ENCODE measurements around the gene OXTR. TPM values are rescaled to one million over a fixed set of nuclear protein-coding genes. Genes with fewer than 3 reads are reported as not detected.

The OXTR gene
- total and polyA plus RNA-seq, 4 donors = 0.49 to 3.5 (median 1.9) TPM

GRCh38 chr3:8709287-8709686, 60.1 kb downstream of the OXTR start:
- H3K9ac ChIP-seq (ENCODE audit: insufficient read depth in 1 of 2, low read length in 2 of 2) = no peak overlapping the region
- no peak for ATAC-seq (ENCODE audit: insufficient read depth, low FRiP score)
- no peak for TF ChIP-seq CTCF (IDR thresholded peaks at IDR 0.05; ENCODE audit: control extremely low read depth, extremely low read depth)
- H3K27me3 ChIP-seq (ENCODE audit: control insufficient read depth in 3 of 3, insufficient read depth in 3 of 3, low read length in 2 of 3) = no peaks in the 10 kb centered on the region
- 68 to 72% methylated on average over 5 of the region's 5 CpGs for WGBS, 2 donors
- DNase-seq = no peak
- peaks cover 0 to 8% (median 0%) of the 10 kb centered on the region in 4 donors for H3K9me3 ChIP-seq (ENCODE audit: control insufficient read depth in 4 of 4, insufficient read depth in 3 of 4, low read length in 3 of 4)
- H3K27ac ChIP-seq (ENCODE audit: low read depth in 1 of 2, low read length in 1 of 2) = no peak overlapping the region
- H3K4me1 ChIP-seq (ENCODE audit: control insufficient read depth in 5 of 5, insufficient read depth in 5 of 5, low read length in 5 of 5) = peaks cover 0 to 8% (median 0%) of the 10 kb centered on the region in 5 donors
- no peak overlapping the region for H3K4me3 ChIP-seq
- no peaks in the 10 kb centered on the region for H3K36me3 ChIP-seq (ENCODE audit: control insufficient read depth in 4 of 4, insufficient read depth in 4 of 4, low read length in 4 of 4)

GRCh38 chr3:8705575-8705974, 63.8 kb downstream of the OXTR start:
- ATAC-seq (ENCODE audit: insufficient read depth, low FRiP score) = no peak
- no peak for TF ChIP-seq CTCF (IDR thresholded peaks at IDR 0.05; ENCODE audit: control extremely low read depth, extremely low read depth)
- no peak for DNase-seq
- Histone ChIP-seq H3K9ac (ENCODE audit: insufficient read depth in 1 of 2, low read length in 2 of 2) (no peak overlapping the region), H3K4me1 (ENCODE audit: control insufficient read depth in 5 of 5, insufficient read depth in 5 of 5, low read length in 5 of 5) (no peaks in the 10 kb centered on the region), H3K4me3 (no peak overlapping the region), H3K27ac (ENCODE audit: low read depth in 1 of 2, low read length in 1 of 2) (no peak overlapping the region), H3K36me3 (ENCODE audit: control insufficient read depth in 4 of 4, insufficient read depth in 4 of 4, low read length in 4 of 4) (no peaks in the 10 kb centered on the region), H3K27me3 (ENCODE audit: control insufficient read depth in 3 of 3, insufficient read depth in 3 of 3, low read length in 2 of 3) (no peaks in the 10 kb centered on the region), H3K9me3 (ENCODE audit: control insufficient read depth in 4 of 4, insufficient read depth in 3 of 4, low read length in 3 of 4) (peaks cover 0 to 9% (median 0%) of the 10 kb centered on the region in 4 donors)
- WGBS, 2 donors = 80 to 93% methylated on average over 3 of the region's 3 CpGs

- Histone ChIP-seq H3K4me3 (no peak overlapping the region), H3K9ac (ENCODE audit: insufficient read depth in 1 of 2, low read length in 2 of 2) (no peak overlapping the region), H3K4me1 (ENCODE audit: control insufficient read depth in 5 of 5, insufficient read depth in 5 of 5, low read length in 5 of 5) (no peaks in the 10 kb centered on the region), H3K27ac (ENCODE audit: low read depth in 1 of 2, low read length in 1 of 2) (no peak overlapping the region), H3K27me3 (ENCODE audit: control insufficient read depth in 3 of 3, insufficient read depth in 3 of 3, low read length in 2 of 3) (no peaks in the 10 kb centered on the region), H3K36me3 (ENCODE audit: control insufficient read depth in 4 of 4, insufficient read depth in 4 of 4, low read length in 4 of 4) (no peaks in the 10 kb centered on the region), H3K9me3 (ENCODE audit: control insufficient read depth in 4 of 4, insufficient read depth in 3 of 4, low read length in 3 of 4) (peaks cover 0 to 9% (median 1%) of the 10 kb centered on the region in 4 donors)
- WGBS, 2 donors = 37 to 48% methylated on average over 3 of the region's 3 CpGs
- TF ChIP-seq CTCF (IDR thresholded peaks at IDR 0.05; ENCODE audit: control extremely low read depth, extremely low read depth) = no peak
- ATAC-seq (ENCODE audit: insufficient read depth, low FRiP score) (no peak), DNase-seq (no peak)
Observed at GRCh38 chr3:8702560-8702959, 66.9 kb downstream of the OXTR start.

Other genes starting within 250 kb of the OXTR start
- 1 to 10 TPM in 1 of 2 donors, under 1 TPM in 1; 0.43 to 3.4 TPM for gene SSUH2, start 124.8 kb downstream of the OXTR start, total RNA-seq
- gene SSUH2, start 124.8 kb downstream of the OXTR start, polyA plus RNA-seq = under 1 TPM; 0.07 to 0.26 TPM
- not detected for gene CAV3, start 35.8 kb downstream of the OXTR start, total RNA-seq
- under 1 TPM; 0.06 to 0.18 TPM for gene CAV3, start 35.8 kb downstream of the OXTR start, polyA plus RNA-seq
- 10 to 100 TPM in 1 of 2 donors, 1 to 10 TPM in 1; 9.7 to 23.6 TPM for gene RAD18, start 193.9 kb upstream of the OXTR start, total RNA-seq
- 1 to 10 TPM; 2.1 to 2.9 TPM for gene RAD18, start 193.9 kb upstream of the OXTR start, polyA plus RNA-seq

Data from lung (tissue), 12 donors.